Liver (tissue), 9 donors: ENCODE measurements around the gene CHST1. TPM values are rescaled to one million over a fixed set of nuclear protein-coding genes. Genes with fewer than 3 reads are reported as not detected.

Experiments used
- DNase-seq: peaks from one replicate; pipeline ENCODE4 v3.0.0-alpha.2; 2017; ENCODE audit warnings: low spot score
- H3K27ac ChIP-seq, 2 donors: one replicate each; pipeline ENCODE4 v1.7.0; 2013; ENCODE audit warnings: inconsistent platforms in 2 of 2, low read length in 2 of 2, control low read depth in 1 of 2, low read depth in 1 of 2, mild to moderate bottlenecking in 1 of 2
- H3K27me3 ChIP-seq, 4 donors: one replicate each; pipeline versions ENCODE4 v1.6.1 to v1.7.0; 2013; ENCODE audit warnings: low read length in 3 of 4, inconsistent platforms in 1 of 4, mild to moderate bottlenecking in 1 of 4, moderate library complexity in 1 of 4; ENCODE audit not compliant: control insufficient read depth in 4 of 4, insufficient read depth in 4 of 4
- H3K36me3 ChIP-seq, 4 donors: one replicate each; pipeline versions ENCODE4 v1.6.1 to v1.7.0; 2013; ENCODE audit warnings: low read length in 3 of 4, mild to moderate bottlenecking in 3 of 4, low read depth in 1 of 4, moderate library complexity in 1 of 4; ENCODE audit not compliant: control insufficient read depth in 4 of 4, insufficient read depth in 3 of 4
- H3K4me1 ChIP-seq, 4 donors: one replicate each; pipeline versions ENCODE4 v1.6.1 to v1.7.0; 2013; ENCODE audit warnings: low read length in 3 of 4, mild to moderate bottlenecking in 3 of 4, moderate library complexity in 1 of 4; ENCODE audit not compliant: control insufficient read depth in 4 of 4, insufficient read depth in 4 of 4
- H3K4me3 ChIP-seq, 3 donors: one replicate each; pipeline versions ENCODE4 v1.6.1 to v1.7.0; 2013; ENCODE audit warnings: low read length in 3 of 3, control low read depth in 1 of 3, low read depth in 1 of 3, mild to moderate bottlenecking in 1 of 3
- H3K9ac ChIP-seq, 2 donors: one replicate each; pipeline ENCODE4 v1.7.0; 2013; ENCODE audit warnings: low read length in 2 of 2, mild to moderate bottlenecking in 2 of 2, moderate library complexity in 2 of 2, control low read depth in 1 of 2, low read depth in 1 of 2
- H3K9me3 ChIP-seq, 4 donors: one replicate each; pipeline versions ENCODE4 v1.6.1 to v1.7.0; 2013; ENCODE audit warnings: low read length in 3 of 4; ENCODE audit not compliant: control insufficient read depth in 4 of 4
- EGR1 ChIP-seq, 2 donors: IDR thresholded peaks; 2 replicates each; pipeline ENCODE4 v1.6.1; 2016 to 2018; ENCODE audit warnings: antibody characterized with exemption in 2 of 2, low read depth in 2 of 2
- FOXA1 ChIP-seq: IDR thresholded peaks from 2 replicates; pipeline ENCODE4 v1.6.1; 2016; ENCODE audit warnings: antibody characterized with exemption
- FOXA2 ChIP-seq: IDR thresholded peaks from 2 replicates; pipeline ENCODE4 v1.6.1; 2016; ENCODE audit warnings: antibody characterized with exemption
- GABPA ChIP-seq, 2 donors: IDR thresholded peaks in 1 of 2; conservative IDR thresholded peaks in 1 of 2; 2 replicates each; pipeline ENCODE4 v1.6.1; 2016; ENCODE audit warnings: antibody characterized with exemption in 2 of 2, mild to moderate bottlenecking in 1 of 2, moderate library complexity in 1 of 2
- HNF4A ChIP-seq, 2 donors: conservative IDR thresholded peaks; 2 replicates each; pipeline ENCODE4 v1.6.1; 2016; ENCODE audit warnings: antibody characterized with exemption in 2 of 2, mild to moderate bottlenecking in 2 of 2
- HNF4G ChIP-seq: IDR thresholded peaks from 2 replicates; pipeline ENCODE4 v1.6.1; 2016; ENCODE audit warnings: antibody characterized with exemption
- JUND ChIP-seq, 2 donors: IDR thresholded peaks; 2 replicates each; pipeline ENCODE4 v1.6.1; 2016; ENCODE audit warnings: antibody characterized with exemption in 2 of 2
- NR2F2 ChIP-seq: IDR thresholded peaks from 2 replicates; pipeline ENCODE4 v1.6.1; 2016; ENCODE audit warnings: antibody characterized with exemption
- RAD21 ChIP-seq, 2 donors: IDR thresholded peaks; 2 replicates each; pipeline ENCODE4 v1.6.1; 2016; ENCODE audit warnings: antibody characterized with exemption in 2 of 2, mild to moderate bottlenecking in 2 of 2
- RXRA ChIP-seq, 2 donors: IDR thresholded peaks; 2 replicates each; pipeline ENCODE4 v1.6.1; 2017 to 2018; ENCODE audit warnings: antibody characterized with exemption in 2 of 2, mild to moderate bottlenecking in 1 of 2
- SP1 ChIP-seq: IDR thresholded peaks from 2 replicates; pipeline ENCODE4 v1.6.1; 2018; ENCODE audit warnings: antibody characterized with exemption, mild to moderate bottlenecking
- TAF1 ChIP-seq: conservative IDR thresholded peaks from 2 replicates; pipeline ENCODE4 v1.6.1; 2016; ENCODE audit warnings: antibody characterized with exemption, mild to moderate bottlenecking
- YY1 ChIP-seq: IDR thresholded peaks from 2 replicates; pipeline ENCODE4 v1.6.1; 2016; ENCODE audit warnings: antibody characterized with exemption, mild to moderate bottlenecking
- WGBS: extraction: QIAGEN DNeasy Blood & Tissue Kit; methylation state at CpG from one replicate; pipeline ENCODE4 v1.1.7; 2013; 5-methylcytosine and 5-hydroxymethylcytosine counted together
- polyA plus RNA-seq, 2 donors: library from polyadenylated mRNA; stranded (reverse) in 1 of 2; unstranded in 1 of 2; fragments of 200-250 nt in 1 of 2; fragments of >200 nt in 1 of 2; fragmentation: Nextera tagmentation in 1 of 2; extraction: Ambion mirVana in 1 of 2; gene quantifications; one replicate each; pipeline versions ENCODE4 v1.2.1 to v1.2.3, GENCODE V29; 2013 to 2015
- total RNA-seq, 2 donors: library from RNA; depleted of rRNA; stranded (reverse); fragments of >200 nt; gene quantifications; one replicate each; pipeline ENCODE4 v1.2.3, GENCODE V29; 2014
- TF ChIP-seq, protein P1 (sequence below): IDR thresholded peaks from 2 replicates; pipeline ENCODE4 v1.6.1; 2016; ENCODE audit warnings: antibody characterized with exemption, mild to moderate bottlenecking
- TF ChIP-seq, protein P2 (sequence below): IDR thresholded peaks from 2 replicates; pipeline ENCODE4 v1.6.1; 2016; ENCODE audit warnings: antibody characterized with exemption
- TF ChIP-seq, protein P3 (sequence below): fragments of 150-350 bp; IDR thresholded peaks from 2 replicates; pipeline ENCODE4 v1.5.1; 2017; ENCODE audit warnings: improper control_type of control experiment, low read depth, low read length; ENCODE audit not compliant: missing input control
- TF ChIP-seq, protein P4 (sequence below): IDR thresholded peaks from 2 replicates; pipeline ENCODE4 v1.6.1; 2016; ENCODE audit warnings: antibody characterized with exemption
- TF ChIP-seq, protein P5 (sequence below): IDR thresholded peaks from 2 replicates; pipeline ENCODE4 v1.6.1; 2016; ENCODE audit warnings: antibody characterized with exemption
- donor health status: healthy.
- donor health status: healthy.
- donor health status: healthy.
- donor health status: healthy.
- donor health status: healthy.

CHST1 gene
- total and polyA plus RNA-seq, 4 donors: 0.23 to 0.81 (median 0.45) TPM

DNA sequence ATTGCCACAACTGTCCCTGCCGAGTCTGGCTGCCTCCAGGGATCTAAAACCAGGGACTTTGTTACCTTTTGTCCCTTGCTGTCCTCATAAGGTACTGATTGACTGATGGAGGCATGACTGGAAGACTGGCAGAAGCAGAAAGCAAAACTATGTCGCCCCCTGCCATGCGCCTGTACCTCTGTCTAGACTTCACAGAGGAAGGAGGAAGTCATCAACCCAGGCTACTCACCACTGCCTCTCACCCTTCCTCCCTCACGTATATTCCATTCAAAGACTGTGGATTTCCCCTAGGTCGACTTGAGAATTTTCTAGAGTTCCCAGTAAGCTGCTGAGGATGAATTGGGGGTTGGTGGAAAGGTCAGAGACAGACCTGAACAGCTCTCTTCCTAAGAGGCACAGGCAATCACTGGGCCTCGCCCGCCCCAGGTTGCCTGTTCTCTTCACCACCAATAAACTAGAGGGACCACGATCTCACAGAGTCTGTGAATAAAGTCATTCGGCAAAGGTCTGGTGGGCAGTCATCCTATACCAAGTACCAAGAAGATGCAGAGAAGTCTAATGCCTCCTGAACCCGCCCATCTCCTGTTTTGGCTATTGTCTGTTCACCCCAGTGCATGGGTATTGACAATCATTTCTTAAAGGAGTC, 27.5 kb upstream of the CHST1 start (continued):
- TF ChIP-seq, protein P1, sequence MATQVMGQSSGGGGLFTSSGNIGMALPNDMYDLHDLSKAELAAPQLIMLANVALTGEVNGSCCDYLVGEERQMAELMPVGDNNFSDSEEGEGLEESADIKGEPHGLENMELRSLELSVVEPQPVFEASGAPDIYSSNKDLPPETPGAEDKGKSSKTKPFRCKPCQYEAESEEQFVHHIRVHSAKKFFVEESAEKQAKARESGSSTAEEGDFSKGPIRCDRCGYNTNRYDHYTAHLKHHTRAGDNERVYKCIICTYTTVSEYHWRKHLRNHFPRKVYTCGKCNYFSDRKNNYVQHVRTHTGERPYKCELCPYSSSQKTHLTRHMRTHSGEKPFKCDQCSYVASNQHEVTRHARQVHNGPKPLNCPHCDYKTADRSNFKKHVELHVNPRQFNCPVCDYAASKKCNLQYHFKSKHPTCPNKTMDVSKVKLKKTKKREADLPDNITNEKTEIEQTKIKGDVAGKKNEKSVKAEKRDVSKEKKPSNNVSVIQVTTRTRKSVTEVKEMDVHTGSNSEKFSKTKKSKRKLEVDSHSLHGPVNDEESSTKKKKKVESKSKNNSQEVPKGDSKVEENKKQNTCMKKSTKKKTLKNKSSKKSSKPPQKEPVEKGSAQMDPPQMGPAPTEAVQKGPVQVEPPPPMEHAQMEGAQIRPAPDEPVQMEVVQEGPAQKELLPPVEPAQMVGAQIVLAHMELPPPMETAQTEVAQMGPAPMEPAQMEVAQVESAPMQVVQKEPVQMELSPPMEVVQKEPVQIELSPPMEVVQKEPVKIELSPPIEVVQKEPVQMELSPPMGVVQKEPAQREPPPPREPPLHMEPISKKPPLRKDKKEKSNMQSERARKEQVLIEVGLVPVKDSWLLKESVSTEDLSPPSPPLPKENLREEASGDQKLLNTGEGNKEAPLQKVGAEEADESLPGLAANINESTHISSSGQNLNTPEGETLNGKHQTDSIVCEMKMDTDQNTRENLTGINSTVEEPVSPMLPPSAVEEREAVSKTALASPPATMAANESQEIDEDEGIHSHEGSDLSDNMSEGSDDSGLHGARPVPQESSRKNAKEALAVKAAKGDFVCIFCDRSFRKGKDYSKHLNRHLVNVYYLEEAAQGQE: no peak
- TF ChIP-seq, protein P2, sequence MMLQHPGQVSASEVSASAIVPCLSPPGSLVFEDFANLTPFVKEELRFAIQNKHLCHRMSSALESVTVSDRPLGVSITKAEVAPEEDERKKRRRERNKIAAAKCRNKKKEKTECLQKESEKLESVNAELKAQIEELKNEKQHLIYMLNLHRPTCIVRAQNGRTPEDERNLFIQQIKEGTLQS: no peak
- no peak for TF ChIP-seq TAF1
- TF ChIP-seq RXRA (IDR thresholded peaks at IDR 0.05): no peak
- no peak for TF ChIP-seq YY1
- no peak for TF ChIP-seq FOXA1
- no peak for TF ChIP-seq JUND (IDR thresholded peaks at IDR 0.05)
- TF ChIP-seq FOXA2: no peak

DNA sequence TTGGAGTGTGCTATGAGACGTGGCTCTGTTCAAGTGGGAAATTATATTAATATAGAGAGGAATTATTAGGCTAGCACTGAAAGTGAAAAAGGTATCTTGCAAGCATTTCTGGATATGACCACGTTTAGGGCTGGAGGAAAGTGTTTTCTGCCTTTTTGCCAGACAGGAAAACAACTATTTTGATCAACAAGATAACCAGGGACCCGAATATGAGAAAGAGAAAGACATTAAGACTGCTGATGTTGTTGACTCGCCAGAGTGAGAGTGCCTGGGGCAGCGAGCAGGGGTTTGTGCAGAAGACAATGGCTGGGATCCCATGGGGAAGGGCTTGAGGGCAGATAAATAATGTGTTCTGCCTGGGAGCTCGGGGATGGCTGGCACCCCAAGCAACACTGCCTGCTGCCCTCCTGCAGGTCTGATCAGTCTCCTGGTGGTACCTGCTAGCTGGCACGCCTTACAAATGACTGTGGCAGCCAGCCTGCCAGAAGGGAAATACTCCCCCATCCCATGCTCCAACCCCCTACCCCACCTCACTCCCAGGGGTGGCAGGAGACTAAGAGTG, 23.1 kb upstream of the CHST1 start:
- 63% methylated on average over 7 of the region's 7 CpGs for WGBS
- no peak overlapping the region for H3K27ac ChIP-seq
- no peaks in the 10 kb centered on the region for H3K27me3 ChIP-seq

More for the DNA sequence above, 23.1 kb upstream of the CHST1 start:
- DNase-seq: no peak
- H3K4me1 ChIP-seq: no peaks in the 10 kb centered on the region
- no peak for TF ChIP-seq TAF1
- no peak for TF ChIP-seq FOXA1
- TF ChIP-seq RXRA (IDR thresholded peaks at IDR 0.05): no peak
- TF ChIP-seq, protein P2: no peak
- no peak for TF ChIP-seq RAD21 (IDR thresholded peaks at IDR 0.05)
- TF ChIP-seq GABPA (IDR thresholded peaks at IDR 0.05 in 1 of 2, conservative IDR thresholded peaks at IDR 0.05 in 1 of 2): no peak
- TF ChIP-seq SP1: no peak
- TF ChIP-seq, protein P3, sequence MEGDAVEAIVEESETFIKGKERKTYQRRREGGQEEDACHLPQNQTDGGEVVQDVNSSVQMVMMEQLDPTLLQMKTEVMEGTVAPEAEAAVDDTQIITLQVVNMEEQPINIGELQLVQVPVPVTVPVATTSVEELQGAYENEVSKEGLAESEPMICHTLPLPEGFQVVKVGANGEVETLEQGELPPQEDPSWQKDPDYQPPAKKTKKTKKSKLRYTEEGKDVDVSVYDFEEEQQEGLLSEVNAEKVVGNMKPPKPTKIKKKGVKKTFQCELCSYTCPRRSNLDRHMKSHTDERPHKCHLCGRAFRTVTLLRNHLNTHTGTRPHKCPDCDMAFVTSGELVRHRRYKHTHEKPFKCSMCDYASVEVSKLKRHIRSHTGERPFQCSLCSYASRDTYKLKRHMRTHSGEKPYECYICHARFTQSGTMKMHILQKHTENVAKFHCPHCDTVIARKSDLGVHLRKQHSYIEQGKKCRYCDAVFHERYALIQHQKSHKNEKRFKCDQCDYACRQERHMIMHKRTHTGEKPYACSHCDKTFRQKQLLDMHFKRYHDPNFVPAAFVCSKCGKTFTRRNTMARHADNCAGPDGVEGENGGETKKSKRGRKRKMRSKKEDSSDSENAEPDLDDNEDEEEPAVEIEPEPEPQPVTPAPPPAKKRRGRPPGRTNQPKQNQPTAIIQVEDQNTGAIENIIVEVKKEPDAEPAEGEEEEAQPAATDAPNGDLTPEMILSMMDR: no peak
- TF ChIP-seq, protein P4, sequence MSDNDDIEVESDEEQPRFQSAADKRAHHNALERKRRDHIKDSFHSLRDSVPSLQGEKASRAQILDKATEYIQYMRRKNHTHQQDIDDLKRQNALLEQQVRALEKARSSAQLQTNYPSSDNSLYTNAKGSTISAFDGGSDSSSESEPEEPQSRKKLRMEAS: no peak
- no peak for TF ChIP-seq HNF4A (conservative IDR thresholded peaks at IDR 0.05)
- TF ChIP-seq, protein P5, sequence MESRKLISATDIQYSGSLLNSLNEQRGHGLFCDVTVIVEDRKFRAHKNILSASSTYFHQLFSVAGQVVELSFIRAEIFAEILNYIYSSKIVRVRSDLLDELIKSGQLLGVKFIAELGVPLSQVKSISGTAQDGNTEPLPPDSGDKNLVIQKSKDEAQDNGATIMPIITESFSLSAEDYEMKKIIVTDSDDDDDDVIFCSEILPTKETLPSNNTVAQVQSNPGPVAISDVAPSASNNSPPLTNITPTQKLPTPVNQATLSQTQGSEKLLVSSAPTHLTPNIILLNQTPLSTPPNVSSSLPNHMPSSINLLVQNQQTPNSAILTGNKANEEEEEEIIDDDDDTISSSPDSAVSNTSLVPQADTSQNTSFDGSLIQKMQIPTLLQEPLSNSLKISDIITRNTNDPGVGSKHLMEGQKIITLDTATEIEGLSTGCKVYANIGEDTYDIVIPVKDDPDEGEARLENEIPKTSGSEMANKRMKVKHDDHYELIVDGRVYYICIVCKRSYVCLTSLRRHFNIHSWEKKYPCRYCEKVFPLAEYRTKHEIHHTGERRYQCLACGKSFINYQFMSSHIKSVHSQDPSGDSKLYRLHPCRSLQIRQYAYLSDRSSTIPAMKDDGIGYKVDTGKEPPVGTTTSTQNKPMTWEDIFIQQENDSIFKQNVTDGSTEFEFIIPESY: no peak
- TF ChIP-seq, protein P1: no peak
- no peak for TF ChIP-seq EGR1 (IDR thresholded peaks at IDR 0.05; ENCODE audit: low read depth in 2 of 2)
- no peak for TF ChIP-seq FOXA2
- no peak for TF ChIP-seq YY1
- TF ChIP-seq NR2F2: no peak
- TF ChIP-seq JUND (IDR thresholded peaks at IDR 0.05): no peak
- no peak for TF ChIP-seq HNF4G
- no peaks in the 10 kb centered on the region for H3K36me3 ChIP-seq
- H3K9me3 ChIP-seq: no peaks in the 10 kb centered on the region
- no peak overlapping the region for H3K4me3 ChIP-seq
- H3K9ac ChIP-seq: no peak overlapping the region
